HG03469 (cell line): Measurements from ENCODE around the gene SLC11A1.
A peak's percentile ranks its signal among the peaks of the same experiment; 100 is the strongest.

Experiments
- ATAC-seq: cut with Tn5 transposase; IDR thresholded peaks from one replicate; pipeline ENCODE4 v1.9.1; 2021; ENCODE audit warnings: mild to moderate bottlenecking, moderate library complexity, moderate number of reproducible peaks; ENCODE audit not compliant: unreplicated experiment

SLC11A1 gene

GRCh38 chr2:218403810-218404209, 21.7 kb downstream of the SLC11A1 start:
- no peak for ATAC-seq

- ATAC-seq: no peak
These were observed 22.4 kb downstream of the SLC11A1 start for GRCh38 chr2:218404351-218405085.

- ATAC-seq: no peak
These were observed 23.1 kb downstream of the SLC11A1 start for GRCh38 chr2:218405086-218405745.

- ATAC-seq: peak; percentile 4
These were observed 23.7 kb downstream of the SLC11A1 start for GRCh38 chr2:218405746-218406208.

GRCh38 chr2:218406209-218406948, 24.3 kb downstream of the SLC11A1 start:
- peak; percentile 62 for ATAC-seq

- no peak for ATAC-seq
These were observed 25.0 kb downstream of the SLC11A1 start for GRCh38 chr2:218406949-218407618.

GRCh38 chr2:218407717-218408116, 25.6 kb downstream of the SLC11A1 start:
- ATAC-seq: no peak

- ATAC-seq: no peak
These were observed 36.2 kb downstream of the SLC11A1 start for GRCh38 chr2:218418321-218418716.

GRCh38 chr2:218418717-218419458, 36.8 kb downstream of the SLC11A1 start, which contains the start of gene VIL1:
Gene VIL1, plus strand, starts transcription at chr2:218419123. Its CDS starts 4,656 bp downstream, at chr2:218423779.
- ATAC-seq: no peak

GRCh38 chr2:218419630-218420216, 37.6 kb downstream of the SLC11A1 start:
- ATAC-seq: no peak

GRCh38 chr2:218421027-218421426, 39.0 kb downstream of the SLC11A1 start:
- no peak for ATAC-seq

GRCh38 chr2:218422403-218423086, 40.5 kb downstream of the SLC11A1 start:
- no peak for ATAC-seq

- no peak for ATAC-seq
These were observed 41.5 kb downstream of the SLC11A1 start for GRCh38 chr2:218423584-218423983.

GRCh38 chr2:218425531-218425930, 43.5 kb downstream of the SLC11A1 start:
- no peak for ATAC-seq

GRCh38 chr2:218427741-218428140, 45.7 kb downstream of the SLC11A1 start:
- no peak for ATAC-seq

- no peak for ATAC-seq
These were observed 46.9 kb downstream of the SLC11A1 start for GRCh38 chr2:218428846-218429558.

GRCh38 chr2:218429911-218430692, 48.0 kb downstream of the SLC11A1 start:
- ATAC-seq: no peak

- ATAC-seq: no peak
These were observed 48.6 kb downstream of the SLC11A1 start for GRCh38 chr2:218430721-218431120.
